DMS114 treated with DMSO at 0.1 percent for 48 hours (cell line): ENCODE results near the gene GLRA1.

Source experiments
- DNase-seq: peaks from one replicate; lab custom pipeline; 2025; ENCODE audit not compliant: unreplicated experiment; lab: John Stamatoyannopoulos, UW

GLRA1 gene

DNA sequence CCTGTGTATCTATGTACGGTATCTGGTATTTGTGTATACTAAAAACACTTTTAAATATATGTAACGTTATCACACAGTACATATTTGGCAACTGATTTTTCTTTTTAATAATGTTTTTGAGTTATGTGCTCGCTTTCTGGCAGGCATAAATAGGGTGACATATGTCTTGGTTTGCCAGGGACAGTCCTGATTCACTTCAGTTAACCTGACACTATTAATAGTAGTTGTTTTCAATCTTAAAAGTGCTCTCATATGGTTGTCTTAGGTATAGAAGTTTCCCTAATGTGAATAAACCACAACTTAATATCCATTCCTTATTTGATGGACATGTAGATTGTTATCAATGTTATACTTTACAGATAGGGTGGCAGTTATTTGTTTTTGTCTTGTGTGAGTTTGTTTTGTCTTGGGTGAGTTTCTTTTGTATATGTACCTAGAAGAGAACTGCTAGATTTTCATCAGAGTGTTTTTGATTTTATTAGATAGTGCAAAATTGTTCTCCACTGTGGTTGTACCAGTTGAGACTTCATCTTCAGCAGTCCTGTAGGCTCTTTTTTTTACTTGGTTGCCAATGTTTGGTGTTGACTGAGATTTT is 145.0 kb downstream of the GLRA1 start:
- no peak for DNase-seq

DNA sequence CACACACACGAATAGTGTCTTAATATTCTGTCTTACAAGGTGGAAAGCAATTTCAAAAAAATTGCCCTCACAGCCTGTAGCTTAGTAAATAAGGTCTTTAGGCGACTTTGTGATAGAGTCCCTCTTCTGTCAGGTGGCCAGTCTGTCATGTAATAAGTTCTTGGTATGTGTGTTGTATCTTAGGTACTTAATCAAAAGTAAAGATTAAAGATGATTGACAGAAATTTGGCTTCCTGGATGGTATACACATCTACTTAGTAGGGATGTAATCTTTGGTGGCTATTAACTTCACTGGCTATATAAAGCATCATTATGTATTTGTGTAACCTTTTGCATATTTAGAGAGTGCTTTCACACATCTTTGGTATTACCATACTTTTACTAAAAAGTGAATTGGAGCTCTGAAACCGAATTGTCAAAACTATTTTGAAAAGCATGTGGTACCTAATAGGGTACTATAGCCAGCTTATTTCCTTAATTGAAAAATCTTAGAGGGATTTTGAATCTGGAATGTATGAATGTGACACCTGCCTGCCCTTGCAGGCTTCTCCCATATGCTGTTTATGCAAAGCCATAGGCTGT is 149.5 kb downstream of the GLRA1 start:
- DNase-seq = no peak

DNA sequence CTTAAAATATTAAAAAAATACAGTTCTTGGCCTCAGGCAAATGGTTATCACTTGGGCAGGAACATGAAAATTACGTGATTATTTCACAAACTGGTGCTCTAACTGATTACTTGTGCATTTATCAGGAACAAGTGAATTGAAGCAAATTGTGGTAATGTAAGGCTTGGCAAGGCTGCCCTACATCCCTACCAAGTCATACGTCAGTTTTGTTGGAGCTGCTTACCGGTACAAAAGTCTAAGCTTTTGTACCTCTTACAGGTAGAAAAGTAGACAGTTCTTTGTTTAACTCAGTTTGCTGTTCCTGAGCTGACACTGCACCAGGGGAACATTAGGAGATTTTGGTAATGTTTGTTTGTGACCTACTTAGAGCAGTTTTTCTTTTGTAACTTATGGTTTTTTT is 150.7 kb downstream of the GLRA1 start:
- DNase-seq = no peak

- DNase-seq = no peak
Observed at GRCh38 chr5:151772846-151773561, 151.6 kb downstream of the GLRA1 start.
